Activated CD4-positive, alpha-beta T cell treated with anti-CD3 and anti-CD28 coated beads, Interleukin-2, amount 50 U/mL, for 24 hours (primary cell): ENCODE results near the gene BRS3.
"Not testable (repeated sequence)": the region's sequence is repeated elsewhere in the genome, so short reads cannot be mapped to it uniquely, and the experiment has no call there.

Experiments used
- DNase-seq, 2 donors: peaks; one replicate each; pipeline ENCODE4 v3.0.0-alpha.2; 2020; ENCODE audit warnings: low read depth in 1 of 2, low spot score in 1 of 2

Gene BRS3

DNA sequence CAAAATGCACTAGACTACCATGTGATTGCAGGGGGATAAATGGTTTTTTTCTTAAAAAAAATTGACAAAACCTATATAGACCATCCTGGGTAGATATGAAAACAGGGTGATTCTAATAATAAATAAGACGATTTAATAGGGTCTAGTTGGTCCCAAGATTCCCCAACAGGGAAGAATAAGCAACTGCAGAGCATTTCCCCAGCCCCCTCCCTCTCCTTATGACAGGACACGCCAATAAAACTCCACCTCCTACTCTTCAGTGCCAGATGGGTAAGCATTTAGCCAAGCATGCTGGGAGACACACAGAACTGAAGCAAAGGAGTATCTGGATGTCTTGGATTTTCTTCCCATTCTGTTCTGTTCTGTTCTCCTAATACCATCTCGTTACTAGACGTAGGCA is at the start of gene BRS3:
BRS3 (plus strand) TSS at position 301 of the 400 bp plus-strand sequence. CDS start 168 bp downstream, outside the sequence.
- no peak for DNase-seq

DNA sequence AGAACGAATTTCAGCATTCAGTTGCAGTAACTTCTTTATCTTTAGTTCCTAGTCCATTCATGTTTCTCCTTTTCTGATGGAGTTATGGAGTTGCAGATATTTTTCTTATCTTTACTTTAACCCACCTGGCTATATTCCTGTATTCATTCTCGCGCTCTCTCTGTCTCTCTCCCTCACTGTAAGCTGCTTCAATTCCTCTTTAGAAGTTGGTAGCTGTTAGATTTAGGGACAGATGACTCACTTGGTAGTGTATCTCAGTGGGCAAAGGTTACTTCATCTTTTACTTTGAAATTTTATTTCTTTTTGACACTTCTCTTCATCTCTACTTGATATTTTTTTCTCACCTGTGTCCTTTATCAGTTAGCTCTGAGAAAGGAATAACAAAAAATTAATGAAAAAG is 49.6 kb upstream of the BRS3 start:
- no peak for DNase-seq

DNA sequence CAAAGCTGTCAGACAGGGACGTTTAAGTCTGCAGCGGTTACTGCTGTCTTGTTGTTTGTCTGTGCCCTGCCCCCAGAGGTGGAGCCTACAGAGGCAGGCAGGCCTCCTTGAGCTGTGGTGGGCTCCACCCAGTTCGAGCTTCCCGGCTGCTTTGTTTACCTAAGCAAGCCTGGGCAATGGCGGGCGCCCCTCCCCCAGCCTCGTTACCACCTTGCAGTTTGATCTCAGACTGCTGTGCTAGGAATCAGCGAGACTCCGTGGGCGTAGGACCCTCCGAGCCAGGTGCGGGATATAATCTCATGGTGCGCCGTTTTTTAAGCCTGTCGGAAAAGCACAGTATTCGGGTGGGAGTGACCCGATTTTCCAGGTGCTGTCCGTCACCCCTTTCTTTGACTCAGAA is 42.1 kb upstream of the BRS3 start:
- not testable (repeated sequence) for DNase-seq

DNA sequence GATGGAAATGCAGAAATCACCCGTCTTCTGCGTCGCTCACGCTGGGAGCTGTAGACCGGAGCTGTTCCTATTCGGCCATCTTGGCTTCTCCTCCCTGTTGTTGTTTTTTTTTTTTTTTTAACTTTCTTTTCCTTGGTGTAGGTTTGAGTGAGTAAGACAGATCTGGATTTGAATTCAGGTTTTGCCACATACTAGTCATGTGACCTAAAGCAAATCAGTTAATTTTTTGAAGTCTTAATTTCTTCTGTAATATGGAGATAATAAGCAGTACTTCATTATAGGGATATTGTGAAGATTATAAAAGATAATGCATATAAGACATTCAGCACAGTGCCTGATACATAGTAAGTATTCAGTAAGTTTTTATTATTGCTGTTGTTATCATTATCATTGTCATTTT is 41.5 kb upstream of the BRS3 start:
- DNase-seq, result no peak

DNA sequence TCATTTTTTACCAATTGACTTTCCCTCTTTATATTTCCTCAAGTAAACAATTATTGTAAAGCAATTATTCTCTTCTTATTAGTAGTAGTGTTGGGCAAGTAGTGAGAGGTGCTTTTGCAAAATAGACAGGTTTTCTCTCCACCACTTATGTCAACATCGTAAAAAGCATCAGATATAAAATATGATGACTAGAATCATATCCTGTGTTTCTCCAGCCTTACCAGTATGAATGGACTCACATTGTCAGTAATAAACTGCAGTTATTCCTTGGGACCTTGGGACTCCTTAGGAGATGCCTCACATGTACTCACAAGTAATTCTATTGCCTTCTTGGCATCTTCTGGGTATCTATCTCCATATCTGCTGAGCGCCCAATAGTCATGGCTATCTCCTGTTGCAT is 40.4 kb upstream of the BRS3 start:
- no peak for DNase-seq

DNA sequence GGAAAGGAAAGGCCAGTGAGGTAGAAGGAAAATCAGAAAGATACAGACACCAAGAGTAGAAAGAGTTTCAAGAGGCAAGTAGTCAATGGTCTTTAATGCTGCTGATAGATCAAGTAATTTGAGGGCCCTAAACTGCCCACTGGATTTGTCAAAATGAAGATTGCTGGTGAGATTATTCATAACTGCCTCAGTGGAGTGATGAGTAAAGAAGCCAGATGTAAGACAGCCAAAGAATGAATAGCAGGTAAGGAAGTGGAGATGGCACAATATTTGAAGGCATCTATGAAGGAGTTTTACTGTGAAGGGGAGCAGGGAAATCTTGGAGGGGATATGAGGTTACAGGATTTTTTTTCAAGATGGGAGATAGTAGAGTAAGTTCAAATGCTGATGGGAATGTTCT is 39.8 kb upstream of the BRS3 start:
- DNase-seq, result no peak

DNA sequence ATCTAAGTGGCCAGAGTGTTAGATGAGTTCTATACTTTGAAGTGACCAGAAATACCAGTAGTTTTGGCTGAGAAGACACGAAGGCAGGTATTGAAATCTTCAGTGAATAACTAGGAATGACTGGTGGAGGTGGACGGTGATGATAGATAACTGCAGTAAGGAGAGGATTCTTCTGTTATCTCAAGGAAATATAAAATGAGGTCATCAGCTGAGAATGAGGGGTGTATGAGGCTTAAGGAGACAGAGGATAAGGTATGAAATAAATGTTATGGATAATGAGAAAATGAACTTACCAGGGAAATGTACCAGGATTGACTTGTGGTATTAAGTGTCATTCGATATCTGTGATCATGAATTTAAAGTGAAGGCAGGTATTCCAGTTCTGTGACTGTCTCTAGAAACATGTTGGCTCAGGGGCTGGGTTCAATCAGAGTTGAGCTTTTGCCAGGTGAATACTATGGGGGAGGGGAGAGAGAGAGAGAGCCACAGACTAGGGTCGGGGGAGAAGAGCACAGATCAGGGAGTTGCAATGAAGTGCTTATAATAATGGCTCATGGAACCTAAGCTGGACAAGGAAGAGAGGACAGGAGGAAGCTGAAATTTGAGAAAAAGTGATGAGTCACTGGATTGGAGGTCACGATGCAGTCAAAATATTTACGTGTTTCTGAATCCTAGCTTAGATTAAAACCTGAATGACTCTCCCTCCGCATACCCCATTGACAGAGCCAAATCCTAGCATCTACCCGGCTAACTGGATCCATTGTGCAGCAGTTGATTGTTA is 37.5 kb upstream of the BRS3 start:
- DNase-seq, result no peak

DNA sequence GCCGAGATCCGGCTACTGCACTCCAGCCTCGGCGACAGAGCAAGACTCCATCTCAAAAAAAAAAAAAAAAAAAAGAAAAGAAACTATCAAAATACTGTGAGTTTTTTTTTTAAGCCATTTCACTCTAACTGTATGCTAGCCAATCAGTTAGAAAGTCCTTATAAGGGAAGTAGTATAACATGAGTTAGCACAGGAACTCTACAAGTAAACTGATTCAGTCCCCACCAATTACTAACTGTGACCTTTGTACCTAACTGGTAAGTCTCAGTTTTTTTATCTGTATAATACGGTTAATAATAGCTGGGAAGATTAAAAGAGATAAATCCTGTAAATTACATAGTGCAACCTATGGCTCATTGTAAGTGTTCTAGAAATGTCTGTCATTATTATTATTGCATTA is 35.1 kb upstream of the BRS3 start:
- no peak for DNase-seq

DNA sequence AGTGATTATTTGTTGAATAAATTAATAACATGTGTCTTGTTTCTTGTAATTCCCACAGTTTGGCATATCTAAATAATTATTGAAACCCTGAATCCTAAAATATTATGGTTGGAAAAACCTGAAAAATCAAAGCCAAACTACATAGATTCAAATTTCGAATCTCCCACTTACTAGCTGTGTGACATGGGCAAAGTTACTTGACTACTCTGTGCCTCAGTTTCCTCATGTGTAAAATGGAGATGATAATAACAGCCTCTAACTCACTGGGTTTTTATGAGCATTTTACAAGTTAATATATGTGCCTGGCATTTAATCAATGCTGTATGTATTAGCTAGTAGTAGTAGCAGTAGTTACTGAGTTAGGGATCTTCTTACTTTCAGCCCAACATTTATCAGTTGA is 34.6 kb upstream of the BRS3 start:
- DNase-seq, result no peak

DNA sequence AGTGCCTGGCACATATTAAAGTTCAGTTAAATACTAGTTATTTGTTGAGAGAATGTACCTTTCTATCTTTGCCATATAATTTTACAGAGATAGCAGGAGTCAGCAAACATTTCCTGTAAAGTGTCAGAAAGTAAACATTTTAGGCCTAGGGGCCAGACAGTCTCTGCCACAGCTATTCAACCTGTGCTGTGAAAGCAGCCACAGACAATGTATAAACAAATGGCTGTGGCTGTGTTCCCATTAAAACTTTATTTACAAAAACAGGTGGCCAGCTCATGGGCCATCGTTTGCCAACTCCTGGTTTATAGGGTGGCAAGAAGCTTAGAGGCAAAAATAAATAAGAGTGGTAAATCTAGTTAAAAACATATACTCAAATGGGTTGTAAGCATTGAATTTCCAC is 34.0 kb upstream of the BRS3 start:
- no peak for DNase-seq

DNA sequence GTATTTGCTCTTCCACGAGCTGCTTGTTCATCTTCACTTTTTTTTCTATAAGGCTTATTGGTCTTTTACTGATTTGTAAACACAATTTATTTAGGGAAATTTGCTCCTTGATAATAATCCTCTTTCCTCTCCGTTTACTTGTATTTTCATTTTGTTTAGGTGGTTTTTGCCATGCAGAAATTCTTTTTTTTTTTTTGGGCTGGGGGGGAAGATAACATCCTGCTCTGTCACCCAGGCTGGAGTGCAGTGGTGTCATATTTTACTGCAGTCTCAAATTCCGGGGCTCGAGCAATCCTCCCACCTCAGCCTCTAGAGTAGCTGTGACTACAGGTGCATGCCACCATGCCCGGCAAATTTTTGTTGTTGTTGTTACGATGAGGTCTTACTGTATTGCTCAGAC is 31.6 kb upstream of the BRS3 start:
- DNase-seq, result no peak

DNA sequence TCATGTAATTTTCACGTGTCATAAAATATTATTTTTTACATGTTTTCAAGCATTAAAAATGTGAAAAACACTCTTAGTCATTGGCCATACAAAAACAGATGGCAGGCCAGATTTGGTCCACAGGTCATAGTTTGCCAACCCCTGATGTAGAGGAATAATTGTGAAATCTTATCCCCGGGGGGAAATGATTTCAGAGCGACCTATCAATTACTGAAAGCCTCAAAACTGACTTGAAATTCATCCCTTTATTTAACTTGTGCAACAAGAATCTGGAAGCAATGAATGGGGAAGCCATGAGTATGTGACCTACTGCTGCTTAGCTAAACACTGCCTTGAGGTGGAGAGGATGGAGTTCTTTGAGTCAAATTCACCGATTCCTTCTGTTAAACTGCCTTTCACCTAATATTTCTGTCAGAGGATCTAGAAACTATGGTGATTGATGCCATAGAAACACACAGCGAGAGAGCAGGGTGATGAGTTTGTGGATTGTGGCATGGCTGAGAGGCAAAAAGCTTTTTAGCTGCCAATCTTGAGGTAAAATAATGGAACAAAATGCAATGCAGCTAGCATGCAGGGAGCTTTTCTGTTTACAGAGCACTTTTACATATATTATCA is 30.3 kb upstream of the BRS3 start:
- DNase-seq, result no peak

DNA sequence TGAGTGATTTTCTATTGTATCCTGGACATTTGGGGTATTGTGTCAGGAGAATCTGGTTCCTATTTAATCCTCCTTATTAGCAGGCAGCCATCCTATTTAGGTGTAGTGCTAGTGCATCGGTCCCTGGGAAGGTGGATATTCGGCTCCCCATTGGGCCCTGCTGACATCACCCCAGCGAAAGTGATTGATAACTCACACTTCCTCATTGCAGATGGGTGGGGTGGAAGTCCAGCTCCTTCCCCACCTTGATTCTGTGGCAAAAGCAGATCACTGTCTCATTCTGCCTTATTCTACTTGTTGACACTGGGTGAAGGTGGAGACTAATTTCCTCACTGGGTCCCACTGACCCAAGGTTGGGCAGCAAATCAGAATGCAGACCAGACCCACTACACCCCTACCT is 23.2 kb upstream of the BRS3 start:
- DNase-seq, result no peak

DNA sequence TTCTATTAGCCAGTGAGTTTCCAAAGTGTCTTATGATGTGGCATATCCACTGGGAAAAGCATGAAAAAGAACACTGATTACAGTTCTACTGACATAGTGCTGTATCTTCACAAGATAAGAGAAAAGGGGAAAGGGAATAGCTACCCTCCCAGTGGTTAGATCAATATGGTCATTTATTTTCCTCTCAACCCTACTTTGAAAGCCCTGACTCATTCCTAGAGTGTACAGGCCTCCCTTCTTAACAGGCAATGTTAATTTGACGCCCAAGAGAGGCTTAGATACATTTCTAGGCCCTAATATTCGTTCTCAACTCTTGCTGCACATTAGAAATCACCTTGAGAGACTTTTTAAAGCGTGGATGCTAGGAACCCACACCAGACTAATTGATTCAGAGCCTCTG is 20.4 kb upstream of the BRS3 start:
- no peak for DNase-seq

DNA sequence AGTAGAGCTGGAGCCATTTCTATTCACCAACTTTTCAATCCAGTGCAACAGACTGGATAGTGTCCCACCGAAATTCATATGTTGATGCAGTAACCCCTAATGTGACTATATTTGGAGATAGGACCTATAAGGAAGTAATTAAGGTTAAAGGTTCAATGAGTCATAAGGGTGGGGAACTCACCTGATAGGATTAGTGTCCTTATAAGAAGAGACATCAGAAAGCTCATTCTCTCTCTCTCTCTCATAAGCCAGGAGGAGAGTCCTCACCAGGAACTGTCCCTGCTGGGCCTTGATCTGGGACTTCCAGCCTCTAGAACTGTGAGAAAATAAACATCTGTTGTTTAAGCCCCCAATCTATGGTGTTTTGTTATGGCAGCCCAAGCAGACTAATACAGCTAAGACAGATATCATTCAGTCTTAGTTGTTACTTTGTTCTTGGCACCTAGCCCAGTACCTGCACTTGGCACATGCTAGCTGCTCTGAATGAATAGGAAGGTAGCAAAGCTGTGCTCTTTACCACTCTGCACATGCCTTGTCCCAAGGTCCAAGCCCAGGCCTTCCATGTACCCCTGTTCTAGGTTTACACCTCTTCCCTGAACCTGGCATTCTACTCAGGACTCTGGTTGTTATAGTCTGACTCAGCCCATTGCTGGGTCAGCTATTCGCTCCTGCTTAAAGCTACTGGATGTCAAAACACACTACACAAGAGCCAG is 19.2 kb upstream of the BRS3 start:
- DNase-seq, result no peak

DNA sequence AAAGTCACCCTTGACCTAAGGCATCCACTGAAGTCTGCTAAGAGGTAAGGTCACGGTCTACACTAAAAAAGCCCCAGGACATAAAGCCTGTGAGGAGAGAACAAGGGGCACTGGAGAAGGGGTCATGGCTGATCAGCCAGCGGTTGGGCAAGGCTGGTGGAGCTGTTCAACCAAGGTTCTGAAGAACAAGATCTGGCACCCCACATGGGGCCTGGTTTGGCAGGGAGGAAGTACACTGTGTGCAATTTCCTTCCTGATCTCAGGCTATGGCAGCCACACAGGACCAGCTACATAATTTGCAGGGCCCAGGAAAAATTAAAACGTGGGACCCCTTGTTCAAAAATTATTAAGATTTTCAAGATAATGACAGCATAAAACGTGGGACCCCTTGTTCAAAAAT is 14.1 kb upstream of the BRS3 start:
- DNase-seq, result no peak

DNA sequence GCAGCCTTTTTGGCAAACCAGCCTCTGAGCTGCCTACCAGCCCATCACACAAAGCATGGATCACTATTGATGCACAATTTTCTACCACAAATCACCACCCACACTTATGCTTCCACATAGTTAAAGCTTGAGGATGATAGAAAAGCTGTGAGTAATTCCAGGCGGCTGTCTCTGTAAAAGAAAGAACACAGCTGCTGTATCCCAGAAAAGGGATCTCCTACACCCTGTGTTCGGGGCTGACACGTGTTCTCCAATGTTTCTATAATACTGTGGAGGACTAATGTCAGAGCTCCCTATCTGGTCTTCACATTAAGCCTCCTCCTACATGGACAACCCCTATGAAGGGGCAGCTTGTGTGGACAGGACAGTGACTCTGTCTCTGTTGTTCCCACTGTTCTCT is 12.5 kb upstream of the BRS3 start:
- no peak for DNase-seq

DNA sequence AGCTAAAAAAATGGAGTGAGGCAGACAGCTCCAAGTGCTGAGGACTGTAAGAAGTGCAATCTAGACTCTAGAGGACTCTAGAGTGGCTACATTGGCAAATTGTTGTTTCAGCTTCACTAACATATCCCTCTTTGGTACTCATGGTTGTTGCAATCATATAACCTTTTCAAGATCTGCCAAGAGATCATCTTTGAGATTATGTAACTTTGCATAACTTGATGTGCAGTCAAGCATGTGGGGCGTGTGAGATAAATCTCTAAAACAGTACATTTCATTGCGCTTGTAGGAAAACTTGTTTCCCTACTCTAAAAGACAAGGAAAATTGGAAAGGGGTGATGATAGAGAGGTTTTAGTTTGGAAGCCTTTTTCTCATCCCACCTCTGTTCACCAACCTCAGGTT is 11.2 kb upstream of the BRS3 start:
- no peak for DNase-seq

DNA sequence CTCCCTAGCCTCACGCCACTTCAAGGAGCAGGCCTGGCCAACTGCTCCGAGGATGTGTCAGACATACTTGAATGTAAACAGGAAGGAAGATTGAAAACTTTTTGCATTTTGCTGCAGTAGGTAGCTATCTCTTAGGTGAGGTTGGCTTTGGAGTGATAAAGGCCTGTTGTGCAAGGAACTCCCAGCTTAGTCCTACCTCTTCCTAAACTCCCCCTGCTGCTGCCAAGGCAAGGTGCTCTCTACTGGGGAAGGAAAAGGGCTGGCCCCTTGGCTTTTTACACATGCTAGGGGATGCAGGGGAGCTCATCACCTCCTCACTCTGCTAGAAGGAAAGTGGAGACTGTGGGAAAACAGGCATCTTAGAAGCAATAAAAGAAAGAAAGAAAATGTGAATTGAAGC is 10.7 kb upstream of the BRS3 start:
- DNase-seq, result no peak

DNA sequence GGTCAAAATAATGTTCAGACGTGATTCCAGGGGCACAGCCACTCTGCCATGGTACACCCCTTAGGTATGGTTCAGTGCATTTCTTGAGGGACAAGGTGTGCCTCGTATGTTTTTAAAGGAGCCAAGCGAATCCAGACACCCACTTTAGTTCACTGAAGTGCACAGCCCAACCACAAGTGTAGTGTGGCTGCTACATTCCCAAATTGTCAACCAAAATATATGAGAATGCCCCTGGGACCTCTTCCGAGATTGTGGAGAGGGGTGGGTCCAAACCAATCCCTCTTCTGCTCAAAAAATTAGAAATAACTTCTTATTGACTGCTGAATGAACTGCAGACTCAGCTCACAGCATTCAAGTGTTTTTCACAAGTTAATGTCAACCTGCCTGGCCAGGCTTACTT is 7.4 kb upstream of the BRS3 start:
- DNase-seq, result no peak

DNA sequence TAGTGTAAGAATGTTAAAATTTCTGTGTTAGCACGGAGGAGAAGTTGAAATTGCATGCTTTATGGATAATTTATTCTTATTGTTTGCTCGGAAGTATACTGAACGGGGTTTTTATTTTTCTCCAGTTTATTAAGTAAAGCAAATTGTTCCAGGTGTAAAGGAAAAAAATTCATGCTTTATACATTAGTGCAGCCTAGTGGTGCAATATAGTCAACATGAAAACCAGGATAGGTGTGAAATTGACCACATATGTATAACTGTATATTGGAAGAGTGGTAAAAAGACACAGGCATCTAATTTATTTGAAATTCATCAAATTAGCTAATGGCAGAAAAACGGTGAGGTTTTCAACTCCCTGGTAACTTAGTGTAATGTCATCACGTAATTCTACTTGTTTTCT is 959 bp downstream of the BRS3 start:
- DNase-seq, result no peak

DNA sequence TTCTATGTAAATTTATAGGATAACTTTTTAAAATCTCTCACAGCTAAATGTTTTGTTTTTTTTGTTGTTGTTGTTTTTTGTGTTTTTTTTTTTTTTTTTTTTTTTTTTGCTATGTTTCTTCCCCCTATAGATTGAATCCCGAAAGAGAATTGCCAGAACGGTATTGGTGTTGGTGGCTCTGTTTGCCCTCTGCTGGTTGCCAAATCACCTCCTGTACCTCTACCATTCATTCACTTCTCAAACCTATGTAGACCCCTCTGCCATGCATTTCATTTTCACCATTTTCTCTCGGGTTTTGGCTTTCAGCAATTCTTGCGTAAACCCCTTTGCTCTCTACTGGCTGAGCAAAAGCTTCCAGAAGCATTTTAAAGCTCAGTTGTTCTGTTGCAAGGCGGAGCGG is 4.1 kb downstream of the BRS3 start:
- no peak for DNase-seq

DNA sequence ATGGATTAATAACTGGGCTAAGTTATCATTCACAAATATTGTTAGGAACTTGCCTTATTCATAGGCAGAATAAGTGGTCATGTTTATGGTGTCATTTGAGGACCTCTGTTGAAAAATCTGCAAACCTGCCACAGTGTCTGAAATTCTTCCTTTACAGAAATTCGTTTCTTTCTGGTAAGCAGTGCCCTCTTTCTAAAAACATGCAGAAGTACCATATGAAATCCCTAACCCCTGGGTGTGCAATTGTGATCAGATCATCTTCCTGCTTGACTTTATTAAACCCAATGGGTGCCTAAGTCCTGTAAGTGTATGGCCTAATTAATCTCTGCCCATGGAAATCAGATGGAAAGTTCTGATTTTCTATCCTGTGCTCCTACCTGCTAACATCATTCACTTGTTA is 5.3 kb downstream of the BRS3 start:
- no peak for DNase-seq
